A673 (cell line): ENCODE measurements around the gene FSCN2.

Source experiments
- CTCF ChIP-seq: fragments of 300-800, 200-600 bp; sonication (generic); conservative IDR thresholded peaks from 2 replicates; pipeline ENCODE4 v1.5.1; 2017; ENCODE audit warnings: low read depth, mild to moderate bottlenecking, antibody characterized with exemption, low read length, moderate library complexity, mixed read lengths
- EZH2 ChIP-seq: fragments of 200-600 bp; sonication (generic); IDR thresholded peaks from 2 replicates; pipeline ENCODE4 v1.6.1; 2017; ENCODE audit warnings: borderline replicate concordance, low read depth, mild to moderate bottlenecking, mixed read lengths, antibody characterized with exemption, low read length; ENCODE audit not compliant: poor library complexity, severe bottlenecking

DNA sequence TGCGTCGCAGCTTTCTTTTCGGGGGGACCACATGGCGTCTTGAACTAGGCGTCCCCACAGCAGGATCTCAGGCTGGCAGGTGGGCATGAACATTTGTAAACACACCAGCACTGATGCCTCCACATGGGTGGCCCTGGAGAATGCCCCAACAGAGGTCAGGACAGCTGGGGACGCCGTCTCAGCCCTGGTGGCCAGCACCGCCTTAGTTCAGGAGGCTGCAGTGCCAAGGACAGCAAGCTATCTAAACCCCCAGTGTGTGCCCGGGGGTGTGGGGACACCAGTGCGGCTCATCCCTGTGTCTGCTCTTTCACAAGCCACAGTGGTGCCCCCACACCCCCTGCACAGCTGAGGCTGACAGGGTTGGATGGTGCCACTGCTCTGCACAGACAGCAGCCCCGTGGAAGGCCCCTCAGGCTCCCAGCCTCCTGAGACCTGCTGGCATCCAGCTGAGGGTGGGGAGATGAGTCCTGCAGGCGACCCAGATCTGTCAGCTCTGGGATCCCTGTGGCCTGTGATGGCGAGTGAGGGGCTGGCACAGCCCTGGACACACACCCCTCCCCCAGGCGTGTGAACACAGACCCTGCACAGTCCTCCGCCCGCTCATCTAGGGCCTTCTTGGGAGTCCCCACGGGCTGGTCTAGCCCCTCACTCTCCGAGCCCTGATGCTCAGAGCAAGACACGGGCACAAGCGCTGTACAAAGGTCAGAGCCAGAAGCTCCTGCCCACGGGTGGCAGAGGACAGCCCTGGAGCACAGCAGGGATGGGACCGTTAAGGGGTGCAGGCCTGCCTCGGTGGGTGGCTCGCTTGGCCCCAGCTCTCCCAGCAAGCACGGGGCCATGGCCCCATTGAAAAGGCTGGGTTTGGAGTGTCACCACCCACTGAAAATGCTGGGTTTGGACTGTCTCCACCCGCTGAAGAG lies 10.7 kb downstream of the FSCN2 start:
- TF ChIP-seq CTCF (no peak), EZH2 (no peak)
